Urinary bladder (tissue), 4 donors: Measurements from ENCODE around the gene IGFLR1. TPM values are rescaled to one million over a fixed set of nuclear protein-coding genes. Genes with fewer than 3 reads are reported as not detected.

Experiments
- DNase-seq: peaks from one replicate; pipeline ENCODE4 v3.0.0-alpha.2; 2015; ENCODE audit errors: extremely low spot score
- H3K27ac ChIP-seq: one replicate; pipeline ENCODE4 v1.5.1; 2013; ENCODE audit warnings: low read depth, mild to moderate bottlenecking, moderate library complexity
- H3K36me3 ChIP-seq: one replicate; pipeline ENCODE4 v1.6.1; 2013; ENCODE audit warnings: mild to moderate bottlenecking, moderate library complexity; ENCODE audit not compliant: insufficient read depth
- H3K4me1 ChIP-seq: one replicate; pipeline ENCODE4 v1.6.1; 2013; ENCODE audit warnings: mild to moderate bottlenecking, moderate library complexity; ENCODE audit not compliant: insufficient read depth
- H3K4me3 ChIP-seq: one replicate; pipeline ENCODE4 v1.5.1; 2013; ENCODE audit warnings: low read depth, low read length
- WGBS: extraction: QIAGEN DNeasy Blood & Tissue Kit; methylation state at CpG from one replicate; pipeline ENCODE4 v1.1.7; 2013; 5-methylcytosine and 5-hydroxymethylcytosine counted together
- polyA plus RNA-seq: library from polyadenylated mRNA; stranded (reverse); fragments of 200-250 nt; gene quantifications from one replicate; pipeline ENCODE4 v1.2.3, GENCODE V29; 2013
- total RNA-seq: library from RNA; depleted of rRNA; stranded (reverse); fragments of >200 nt; gene quantifications from one replicate; pipeline ENCODE4 v1.2.3, GENCODE V29; 2014
- donor health status: healthy with polysubstance abuse.
- donor health status: healthy.

The IGFLR1 gene
- total and polyA plus RNA-seq, 2 donors, result 0.53 to 21.2 TPM

- WGBS, result 6% methylated on average over 74 of the region's 74 CpGs
- H3K4me1 ChIP-seq, result no peaks in the 10 kb centered on the region
- DNase-seq, result no peak
Measured at GRCh38 chr19:35755550-35756376, 13.5 kb upstream of the IGFLR1 start.

GRCh38 chr19:35755131-35755549 is 12.9 kb upstream of the IGFLR1 start:
- Histone ChIP-seq H3K4me3 (peak overlapping the region; percentile 51), H3K4me1 (no peaks in the 10 kb centered on the region), H3K36me3 (no peaks in the 10 kb centered on the region), H3K27ac (peak overlapping the region; percentile 78)
- no peak for DNase-seq
- 20% methylated on average over 17 of the region's 17 CpGs for WGBS

More at GRCh38 chr19:35755550-35756376, 13.5 kb upstream of the IGFLR1 start:
- no peaks in the 10 kb centered on the region for H3K36me3 ChIP-seq
- peak overlapping the region; percentile 51 for H3K4me3 ChIP-seq
- peak overlapping the region; percentile 84 for H3K27ac ChIP-seq

- no peaks in the 10 kb centered on the region for H3K4me1 ChIP-seq
- DNase-seq, result no peak
Measured at GRCh38 chr19:35754370-35755130, 12.3 kb upstream of the IGFLR1 start.

GRCh38 chr19:35753634-35754369 is 11.6 kb upstream of the IGFLR1 start:
- no peak for DNase-seq
- Histone ChIP-seq H3K36me3 (no peaks in the 10 kb centered on the region), H3K27ac (no peak overlapping the region), H3K4me3 (no peak overlapping the region), H3K4me1 (no peaks in the 10 kb centered on the region)
- 86% methylated on average over 20 of the region's 20 CpGs for WGBS

More at GRCh38 chr19:35754370-35755130, 12.3 kb upstream of the IGFLR1 start:
- no peak overlapping the region for H3K4me3 ChIP-seq
- peak overlapping the region; percentile 78 for H3K27ac ChIP-seq
- WGBS, result 53% methylated on average over 13 of the region's 13 CpGs
- H3K36me3 ChIP-seq, result no peaks in the 10 kb centered on the region

GRCh38 chr19:35752746-35753350 is 10.6 kb upstream of the IGFLR1 start:
- no peaks in the 10 kb centered on the region for H3K36me3 ChIP-seq
- H3K4me1 ChIP-seq, result no peaks in the 10 kb centered on the region
- no peak overlapping the region for H3K4me3 ChIP-seq
- H3K27ac ChIP-seq, result no peak overlapping the region
- WGBS, result 92% methylated on average over 20 of the region's 20 CpGs
- no peak for DNase-seq

GRCh38 chr19:35751839-35752745 is 9.8 kb upstream of the IGFLR1 start:
- Histone ChIP-seq H3K27ac (no peak overlapping the region), H3K36me3 (no peaks in the 10 kb centered on the region), H3K4me3 (no peak overlapping the region), H3K4me1 (no peaks in the 10 kb centered on the region)
- 84% methylated on average over 14 of the region's 14 CpGs for WGBS
- DNase-seq, result no peak

- WGBS, result 96% methylated on average over 5 of the region's 5 CpGs
- Histone ChIP-seq H3K4me1 (no peaks in the 10 kb centered on the region), H3K36me3 (no peaks in the 10 kb centered on the region), H3K4me3 (no peak overlapping the region), H3K27ac (no peak overlapping the region)
- DNase-seq, result no peak
Measured at GRCh38 chr19:35750167-35750566, 7.9 kb upstream of the IGFLR1 start.

- Histone ChIP-seq H3K27ac (peak within 1 kb of the TSS; percentile 86), H3K4me1 (no peaks in the 10 kb centered on the region), H3K36me3 (no peaks in the 10 kb centered on the region), H3K4me3 (peak within 1 kb of the TSS; percentile 78)
- DNase-seq, result peak; percentile 100
- under 1% methylated on average over 45 of the region's 45 CpGs for WGBS
Measured at GRCh38 chr19:35748106-35749020, 6.1 kb upstream of the IGFLR1 start, which contains the start of gene LIN37. LIN37 (plus strand) TSS chr19:35748576; CDS start chr19:35748725, 149 bp downstream.

GRCh38 chr19:35746531-35746930 is 4.3 kb upstream of the IGFLR1 start:
- WGBS, result 90% methylated on average over 5 of the region's 5 CpGs
- Histone ChIP-seq H3K27ac (no peak overlapping the region), H3K4me1 (no peaks in the 10 kb centered on the region), H3K36me3 (no peaks in the 10 kb centered on the region), H3K4me3 (no peak overlapping the region)
- DNase-seq, result no peak

GRCh38 chr19:35746087-35746462 is 3.8 kb upstream of the IGFLR1 start:
- H3K4me3 ChIP-seq, result peak overlapping the region; percentile 61
- H3K4me1 ChIP-seq, result no peaks in the 10 kb centered on the region
- no peak overlapping the region for H3K27ac ChIP-seq
- no peaks in the 10 kb centered on the region for H3K36me3 ChIP-seq
- WGBS, result 17% methylated on average over 4 of the region's 4 CpGs
- DNase-seq, result no peak

GRCh38 chr19:35745328-35746086 is 3.3 kb upstream of the IGFLR1 start, which contains the start of the genes PSENEN and U2AF1L4:
PSENEN (plus strand) TSS chr19:35745651; CDS start chr19:35745931, 280 bp downstream.
U2AF1L4 (minus strand) TSS chr19:35745418; CDS start chr19:35745391, 27 bp downstream.
- Histone ChIP-seq H3K4me1 (no peaks in the 10 kb centered on the region), H3K4me3 (peak within 1 kb of the TSS; percentile 61), H3K27ac (peak within 1 kb of the TSS; percentile 92), H3K36me3 (no peaks in the 10 kb centered on the region)
- peak; percentile 97 for DNase-seq
- under 1% methylated on average over 40 of the region's 40 CpGs for WGBS
